Pericardium fibroblast (primary cell): ENCODE measurements around the gene RNF152. TPM values are rescaled to one million over a fixed set of nuclear protein-coding genes. Genes with fewer than 3 reads are reported as not detected.

ENCODE experiments used
- total RNA-seq: library from RNA; depleted of rRNA; stranded (reverse); fragments of >200 nt; gene quantifications from 2 replicates; pipeline ENCODE4 v1.2.3, GENCODE V29; 2015

RNF152 gene, protein sequence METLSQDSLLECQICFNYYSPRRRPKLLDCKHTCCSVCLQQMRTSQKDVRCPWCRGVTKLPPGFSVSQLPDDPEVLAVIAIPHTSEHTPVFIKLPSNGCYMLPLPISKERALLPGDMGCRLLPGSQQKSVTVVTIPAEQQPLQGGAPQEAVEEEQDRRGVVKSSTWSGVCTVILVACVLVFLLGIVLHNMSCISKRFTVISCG
- total RNA-seq, result 1.4 and 3.3 TPM in 2 replicates

DNA sequence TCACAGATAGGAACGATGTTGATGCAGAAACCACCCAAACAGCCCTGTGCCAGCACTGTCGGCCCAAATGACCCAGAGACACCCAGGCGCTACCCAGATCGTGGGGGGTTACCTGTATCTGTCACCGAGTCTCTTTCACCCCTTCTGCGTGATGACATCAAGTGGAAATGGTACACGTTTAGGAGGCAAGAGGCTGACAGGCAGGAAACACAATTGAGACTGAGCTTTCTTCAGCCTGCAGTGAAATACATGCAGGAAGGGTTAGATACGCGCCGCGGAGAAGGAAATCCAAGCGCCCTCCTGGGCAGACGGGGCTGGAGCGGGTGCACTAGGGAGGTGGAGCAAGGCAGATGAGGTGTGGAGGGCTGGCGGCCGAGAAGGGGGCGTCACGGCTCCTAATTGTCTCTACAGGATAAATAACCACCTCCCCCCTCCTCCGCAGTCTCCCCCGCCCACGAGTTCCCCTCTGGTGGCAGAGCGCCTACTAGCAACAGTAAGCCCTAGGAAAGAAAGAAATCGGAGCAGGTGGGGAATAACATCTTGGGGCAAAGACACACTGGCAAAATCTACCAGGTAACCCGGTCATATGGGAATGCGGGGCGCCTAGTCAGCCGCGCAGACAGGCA lies at the start of gene RNF152:
Gene RNF152 (minus strand): TSS at position 325 of the 626 bp plus-strand sequence. CDS start 76,544 bp downstream, outside the sequence.

